ENCODE measurements around the gene ADAMTSL4. TPM values are rescaled to one million over a fixed set of nuclear protein-coding genes. Genes with fewer than 3 reads are reported as not detected.

Gene ADAMTSL4
- total and polyA plus RNA-seq, 12 donors: 1.7 to 34.4 (median 9.2) TPM

DNA sequence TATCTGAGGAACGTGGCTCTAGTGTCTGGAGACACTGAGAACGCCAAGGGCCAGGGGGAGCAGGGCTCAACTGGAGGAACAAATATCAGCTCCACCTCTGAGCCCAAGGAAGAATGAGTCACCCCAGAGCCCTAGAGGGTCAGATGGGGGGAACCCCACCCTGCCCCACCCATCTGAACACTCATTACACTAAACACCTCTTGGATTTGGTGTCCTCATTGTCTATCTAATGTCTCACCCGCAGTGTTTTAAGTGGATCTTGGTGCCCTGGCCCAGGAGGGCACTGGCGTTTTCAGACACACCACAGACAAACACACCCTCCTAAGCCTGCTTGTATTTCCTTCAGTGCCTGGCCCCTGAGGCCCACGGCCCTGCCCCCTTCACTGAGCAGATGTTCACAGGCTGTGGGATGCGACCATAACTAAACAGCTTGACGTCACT is 35.8 kb upstream of the ADAMTSL4 start:
- Histone ChIP-seq H3K27me3 (no peaks in the 10 kb centered on the region), H3K27ac (no peak overlapping the region), H3K4me3 (no peak overlapping the region), H3K4me1 (replicated peaks in 1 of 2) (peaks cover 13 to 23% of the 10 kb centered on the region in 2 donors), H3K9me3 (replicated peaks in 1 of 3) (no peaks in the 10 kb centered on the region), H3K36me3 (replicated peaks in 1 of 2) (peaks cover 0 to 6% of the 10 kb centered on the region in 2 donors)
- WGBS, 4 donors: 90 to 96% (median 94%) methylated on average over 7 of the region's 7 CpGs
- no peak for TF ChIP-seq POLR2A (IDR thresholded peaks at IDR 0.05)
- TF ChIP-seq, protein P1, sequence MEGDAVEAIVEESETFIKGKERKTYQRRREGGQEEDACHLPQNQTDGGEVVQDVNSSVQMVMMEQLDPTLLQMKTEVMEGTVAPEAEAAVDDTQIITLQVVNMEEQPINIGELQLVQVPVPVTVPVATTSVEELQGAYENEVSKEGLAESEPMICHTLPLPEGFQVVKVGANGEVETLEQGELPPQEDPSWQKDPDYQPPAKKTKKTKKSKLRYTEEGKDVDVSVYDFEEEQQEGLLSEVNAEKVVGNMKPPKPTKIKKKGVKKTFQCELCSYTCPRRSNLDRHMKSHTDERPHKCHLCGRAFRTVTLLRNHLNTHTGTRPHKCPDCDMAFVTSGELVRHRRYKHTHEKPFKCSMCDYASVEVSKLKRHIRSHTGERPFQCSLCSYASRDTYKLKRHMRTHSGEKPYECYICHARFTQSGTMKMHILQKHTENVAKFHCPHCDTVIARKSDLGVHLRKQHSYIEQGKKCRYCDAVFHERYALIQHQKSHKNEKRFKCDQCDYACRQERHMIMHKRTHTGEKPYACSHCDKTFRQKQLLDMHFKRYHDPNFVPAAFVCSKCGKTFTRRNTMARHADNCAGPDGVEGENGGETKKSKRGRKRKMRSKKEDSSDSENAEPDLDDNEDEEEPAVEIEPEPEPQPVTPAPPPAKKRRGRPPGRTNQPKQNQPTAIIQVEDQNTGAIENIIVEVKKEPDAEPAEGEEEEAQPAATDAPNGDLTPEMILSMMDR (IDR thresholded peaks at IDR 0.05): no peak
- no peak for DNase-seq
- intact Hi-C loops (cut with DNase I): no loop called here

DNA sequence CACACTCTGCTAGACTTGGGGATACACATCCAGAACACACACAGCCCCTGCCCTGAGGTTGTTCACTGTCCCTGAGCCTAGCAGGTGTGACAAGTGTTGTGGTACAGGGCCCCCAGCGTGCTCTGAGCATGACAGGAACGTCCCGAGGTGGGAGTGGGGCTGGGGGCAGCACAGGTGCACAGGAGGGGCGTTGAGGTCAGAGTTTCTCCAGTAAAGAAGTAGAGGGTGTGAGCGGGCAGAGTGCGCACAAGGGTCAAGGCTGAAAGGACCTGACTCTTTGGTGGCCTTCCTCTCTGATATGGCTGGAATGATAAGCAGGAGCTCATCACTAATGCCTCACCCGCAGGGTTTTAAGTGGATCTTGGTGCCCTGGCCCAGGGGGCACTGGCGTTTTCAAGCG is 34.9 kb upstream of the ADAMTSL4 start:
- Histone ChIP-seq H3K9me3 (replicated peaks in 1 of 3) (no peaks in the 10 kb centered on the region), H3K36me3 (replicated peaks in 1 of 2) (peaks cover 0 to 6% of the 10 kb centered on the region in 2 donors), H3K27ac (no peak overlapping the region), H3K4me3 (no peak overlapping the region), H3K4me1 (replicated peaks in 1 of 2) (peaks cover 13 to 16% of the 10 kb centered on the region in 2 donors), H3K27me3 (no peaks in the 10 kb centered on the region)
- intact Hi-C loops (cut with DNase I): no loop called here
- no peak for DNase-seq
- WGBS, 4 donors: 76 to 83% (median 80%) methylated on average over 9 of the region's 9 CpGs
- TF ChIP-seq, protein P1 (IDR thresholded peaks at IDR 0.05): no peak
- no peak for TF ChIP-seq POLR2A (IDR thresholded peaks at IDR 0.05)

DNA sequence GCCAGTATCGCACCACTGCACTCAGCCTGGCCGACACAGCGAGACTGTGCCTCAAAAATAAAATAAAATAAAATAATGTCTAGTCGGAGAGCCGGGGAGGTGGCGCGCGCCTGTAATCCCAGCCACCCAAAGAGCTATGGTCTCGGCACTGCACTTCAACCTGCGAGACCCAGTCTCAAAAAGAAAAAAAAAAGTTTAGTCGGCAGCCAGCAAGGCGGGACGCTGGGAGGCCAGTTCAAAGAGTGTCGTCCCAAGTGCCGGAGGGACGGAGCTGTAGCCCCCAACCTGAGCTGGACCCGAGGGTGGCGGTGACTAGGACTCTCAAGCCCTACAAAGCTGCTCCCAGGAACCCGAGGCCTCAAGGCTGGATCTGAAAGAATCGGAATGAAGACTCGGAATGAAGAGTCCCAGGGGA is 34.3 kb upstream of the ADAMTSL4 start:
- DNase-seq: no peak
- H3K27ac ChIP-seq: peak overlapping the region; percentile 29 to 88 (median 80)
- 18 to 24% (median 21%) methylated on average over 21 of the region's 21 CpGs for WGBS, 4 donors
- peaks cover 0 to 6% of the 10 kb centered on the region in 2 donors for H3K36me3 ChIP-seq (replicated peaks in 1 of 2)
- H3K27me3 ChIP-seq: no peaks in the 10 kb centered on the region
- TF ChIP-seq, protein P1 (IDR thresholded peaks at IDR 0.05): no peak
- TF ChIP-seq POLR2A (IDR thresholded peaks at IDR 0.05): no peak
- no peaks in the 10 kb centered on the region for H3K9me3 ChIP-seq (replicated peaks in 1 of 3)
- peaks cover 13 to 16% of the 10 kb centered on the region in 2 donors for H3K4me1 ChIP-seq (replicated peaks in 1 of 2)
- peak overlapping the region in 2 of 4 donors; percentile 45 to 69 for H3K4me3 ChIP-seq
- intact Hi-C loops (cut with DNase I): no loop called here

DNA sequence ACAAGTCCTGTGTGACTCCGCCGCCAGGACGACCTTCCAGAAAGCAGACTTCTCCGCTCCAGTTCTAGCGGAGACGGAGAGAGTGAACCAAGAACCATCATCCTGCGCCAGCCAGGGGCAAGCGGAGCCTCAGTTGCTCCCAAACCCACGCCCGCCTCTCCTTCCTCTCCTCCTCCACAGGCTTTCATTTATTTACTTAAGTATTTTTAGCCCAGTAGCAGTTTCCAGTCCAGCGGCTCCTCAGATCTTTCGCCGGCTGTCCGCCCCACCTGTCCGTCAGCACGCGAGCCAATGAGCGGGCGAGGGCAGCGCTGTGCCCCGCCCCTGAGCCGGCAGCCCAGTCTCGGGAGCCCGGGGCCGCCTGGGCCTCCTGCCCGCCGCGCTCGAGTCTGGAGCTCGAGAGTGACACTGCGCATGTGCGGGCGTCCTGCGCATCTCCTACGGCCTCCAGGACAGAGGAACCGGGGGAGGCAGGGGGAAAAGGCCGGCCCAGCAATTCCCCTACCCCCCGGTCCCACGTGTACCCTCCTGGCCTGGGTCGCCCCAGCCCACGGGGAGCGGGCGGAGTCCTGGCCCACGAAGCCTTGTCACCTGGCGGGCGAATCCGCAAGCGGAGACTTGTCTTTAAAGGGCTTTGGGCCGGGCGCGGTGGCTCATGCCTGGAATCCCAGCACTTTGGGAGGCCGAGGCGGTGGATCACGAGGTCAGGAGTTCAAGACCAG is 33.7 kb upstream of the ADAMTSL4 start, which contains the start of gene FALEC:
TSS of gene FALEC (plus strand) at position 425 of the 722 bp plus-strand sequence.
- Histone ChIP-seq H3K4me3 (peak within 1 kb of the TSS in 3 of 4 donors; percentile 20 to 69 (median 45)), H3K27me3 (no peaks in the 10 kb centered on the region), H3K9me3 (replicated peaks in 1 of 3) (no peaks in the 10 kb centered on the region), H3K4me1 (replicated peaks in 1 of 2) (peaks cover 13 to 16% of the 10 kb centered on the region in 2 donors), H3K36me3 (replicated peaks in 1 of 2) (peaks cover 0 to 6% of the 10 kb centered on the region in 2 donors), H3K27ac (peak within 1 kb of the TSS; percentile 29 to 88 (median 80))
- intact Hi-C loops (cut with DNase I): no loop called here
- peak; percentile 97 to 98 (median 98) for DNase-seq
- 0 to 1% (median 0%) methylated on average over 28 to 54 of the region's 54 CpGs for WGBS, 4 donors
- TF ChIP-seq, protein P1 (IDR thresholded peaks at IDR 0.05): peak in 3 of 6 experiments; percentile 10 to 35 (median 16)
- peak; percentile 24 to 83 for TF ChIP-seq POLR2A (IDR thresholded peaks at IDR 0.05)
